ENCODE measurements around the gene TMEM204. TPM values are rescaled to one million over a fixed set of nuclear protein-coding genes. Genes with fewer than 3 reads are reported as not detected.

The TMEM204 gene
- total RNA-seq, 1 donor from 2014 or later: 0.18 TPM

DNA sequence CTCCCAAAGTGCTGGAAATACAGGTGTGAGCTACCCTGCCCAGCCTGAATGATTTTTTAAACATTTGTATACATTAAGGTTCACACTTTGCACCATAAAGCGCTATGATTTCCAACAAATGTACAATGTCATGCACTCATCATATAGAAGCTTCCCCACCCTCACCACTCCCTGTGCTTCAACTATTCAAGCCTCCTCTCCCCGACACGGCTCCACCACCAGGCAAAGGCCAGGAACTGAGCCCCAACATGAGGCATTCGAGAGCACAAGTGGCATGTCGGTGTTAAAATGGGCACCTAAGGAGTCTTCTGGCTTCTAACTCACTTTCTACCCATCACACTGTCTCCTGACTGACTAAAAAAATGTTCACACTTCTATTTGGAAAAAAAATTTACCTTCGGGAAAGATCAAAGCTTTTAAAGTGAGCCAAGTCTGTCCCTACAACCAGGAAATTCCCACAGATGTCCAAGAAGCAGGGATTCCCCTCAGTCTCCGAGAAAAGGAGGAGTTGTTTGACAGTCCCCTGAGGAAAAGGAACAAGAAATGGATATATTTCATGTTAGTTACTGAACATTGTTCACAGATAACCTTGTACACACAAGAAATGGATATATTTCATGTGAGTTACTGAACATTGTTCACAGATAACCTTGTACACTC lies 37.7 kb downstream of the TMEM204 start:
- DNase-seq: no peak
- ChIA-PET POLR2A (no interaction called here), CTCF (no interaction called here)
- TF ChIP-seq, protein P1, sequence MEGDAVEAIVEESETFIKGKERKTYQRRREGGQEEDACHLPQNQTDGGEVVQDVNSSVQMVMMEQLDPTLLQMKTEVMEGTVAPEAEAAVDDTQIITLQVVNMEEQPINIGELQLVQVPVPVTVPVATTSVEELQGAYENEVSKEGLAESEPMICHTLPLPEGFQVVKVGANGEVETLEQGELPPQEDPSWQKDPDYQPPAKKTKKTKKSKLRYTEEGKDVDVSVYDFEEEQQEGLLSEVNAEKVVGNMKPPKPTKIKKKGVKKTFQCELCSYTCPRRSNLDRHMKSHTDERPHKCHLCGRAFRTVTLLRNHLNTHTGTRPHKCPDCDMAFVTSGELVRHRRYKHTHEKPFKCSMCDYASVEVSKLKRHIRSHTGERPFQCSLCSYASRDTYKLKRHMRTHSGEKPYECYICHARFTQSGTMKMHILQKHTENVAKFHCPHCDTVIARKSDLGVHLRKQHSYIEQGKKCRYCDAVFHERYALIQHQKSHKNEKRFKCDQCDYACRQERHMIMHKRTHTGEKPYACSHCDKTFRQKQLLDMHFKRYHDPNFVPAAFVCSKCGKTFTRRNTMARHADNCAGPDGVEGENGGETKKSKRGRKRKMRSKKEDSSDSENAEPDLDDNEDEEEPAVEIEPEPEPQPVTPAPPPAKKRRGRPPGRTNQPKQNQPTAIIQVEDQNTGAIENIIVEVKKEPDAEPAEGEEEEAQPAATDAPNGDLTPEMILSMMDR (IDR thresholded peaks at IDR 0.05): no peak
- H3K27ac Mint-ChIP-seq: no peak overlapping the region
- H3K4me1 Mint-ChIP-seq: no peaks in the 10 kb centered on the region
- H3K4me3 Mint-ChIP-seq: no peak overlapping the region
- no peaks in the 10 kb centered on the region for H3K9me3 Mint-ChIP-seq
- intact Hi-C loops (cut with micrococcal nuclease): no loop called here
- no peak for ATAC-seq (ENCODE audit: low read depth)
- no peaks in the 10 kb centered on the region for H3K27me3 Mint-ChIP-seq
- H3K36me3 Mint-ChIP-seq (ENCODE audit: low read depth): peaks cover 2% of the 10 kb centered on the region

DNA sequence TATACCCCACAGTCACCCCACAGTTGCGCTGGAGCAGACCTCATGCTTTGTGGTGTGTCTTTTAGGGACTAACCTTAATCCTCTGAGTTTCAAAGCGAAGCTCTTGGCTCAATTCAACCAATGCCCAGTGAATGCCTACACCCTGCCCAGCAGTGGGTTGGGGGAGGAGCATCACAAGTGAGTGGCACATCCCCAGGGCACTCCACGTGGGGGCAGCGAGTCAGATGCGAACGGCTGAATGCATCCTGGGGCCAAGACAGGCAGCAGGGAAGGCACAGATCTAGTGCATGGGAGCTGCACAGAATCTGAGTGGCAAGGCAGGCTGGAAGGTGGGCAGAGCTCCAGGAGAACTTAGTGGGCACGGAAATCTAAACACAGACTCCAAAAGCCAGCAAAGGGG lies 39.2 kb downstream of the TMEM204 start:
- Mint-ChIP-seq H3K9me3 (no peaks in the 10 kb centered on the region), H3K4me1 (no peaks in the 10 kb centered on the region), H3K36me3 (ENCODE audit: low read depth) (peaks cover 2% of the 10 kb centered on the region), H3K27me3 (no peaks in the 10 kb centered on the region), H3K4me3 (no peak overlapping the region), H3K27ac (no peak overlapping the region)
- ChIA-PET CTCF (interaction anchor here (0.8 kb wide), 1 partner anchor 144 kb away, joined by 3 read pairs; no protein-coding TSS in a partner anchor), POLR2A (no interaction called here)
- TF ChIP-seq, protein P1 (IDR thresholded peaks at IDR 0.05): no peak
- DNase-seq (no peak), ATAC-seq (ENCODE audit: low read depth) (no peak)
- intact Hi-C loops (cut with micrococcal nuclease): no loop called here

DNA sequence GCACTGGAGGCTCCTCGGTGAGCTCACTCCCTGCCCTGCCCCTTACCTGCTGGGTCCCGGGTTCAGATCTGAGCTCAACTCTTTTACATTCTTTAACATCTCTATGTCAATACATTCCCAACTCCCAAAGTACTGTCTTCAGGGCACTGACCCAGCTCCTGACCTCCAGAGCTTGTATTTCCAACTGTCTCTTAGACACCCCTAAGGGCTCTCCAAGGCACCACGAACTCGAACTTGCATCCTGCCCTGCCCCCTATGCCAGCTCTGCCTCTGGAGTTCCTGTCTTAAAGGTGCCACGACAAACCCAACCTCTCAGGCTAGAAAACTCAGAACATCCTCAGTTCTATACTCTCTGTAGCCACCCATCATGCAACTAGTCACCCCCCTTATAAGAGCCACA lies 39.8 kb downstream of the TMEM204 start:
- Mint-ChIP-seq H3K36me3 (ENCODE audit: low read depth) (peaks cover 2% of the 10 kb centered on the region), H3K4me3 (no peak overlapping the region), H3K4me1 (no peaks in the 10 kb centered on the region), H3K27ac (no peak overlapping the region), H3K9me3 (no peaks in the 10 kb centered on the region), H3K27me3 (no peaks in the 10 kb centered on the region)
- ChIA-PET POLR2A (no interaction called here), CTCF (interaction anchor here (0.8 kb wide), 1 partner anchor 144 kb away, joined by 3 read pairs; no protein-coding TSS in a partner anchor)
- ATAC-seq (ENCODE audit: low read depth) (no peak), DNase-seq (no peak)
- intact Hi-C loops (cut with micrococcal nuclease): no loop called here
- TF ChIP-seq, protein P1 (IDR thresholded peaks at IDR 0.05): no peak

DNA sequence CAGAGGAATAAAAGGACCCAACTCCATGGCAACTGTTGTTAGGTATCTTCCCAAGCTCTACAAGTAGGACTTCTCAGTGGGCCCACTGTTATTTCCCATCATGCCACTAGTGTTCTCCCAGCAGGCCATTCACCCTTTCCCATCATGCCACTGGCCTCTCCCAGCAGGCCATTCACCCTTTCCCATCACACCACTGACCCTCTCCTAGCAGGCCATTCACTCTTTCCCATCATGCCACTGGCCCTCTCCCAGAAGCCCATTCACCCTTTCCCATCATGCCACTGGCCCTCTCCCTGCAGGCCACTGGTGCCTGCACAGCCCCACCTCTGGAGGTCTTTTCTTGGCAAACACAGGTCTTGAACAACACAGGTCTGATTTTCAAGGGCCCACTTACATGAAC lies 42.1 kb downstream of the TMEM204 start:
- Mint-ChIP-seq H3K27ac (no peak overlapping the region), H3K4me1 (no peaks in the 10 kb centered on the region), H3K9me3 (no peaks in the 10 kb centered on the region), H3K4me3 (no peak overlapping the region), H3K36me3 (ENCODE audit: low read depth) (peaks cover 2% of the 10 kb centered on the region), H3K27me3 (no peaks in the 10 kb centered on the region)
- TF ChIP-seq, protein P1 (IDR thresholded peaks at IDR 0.05): no peak
- POLR2A ChIA-PET: no interaction called here
- DNase-seq: no peak
- CTCF ChIA-PET: no interaction called here
- intact Hi-C loops (cut with micrococcal nuclease): no loop called here
- ATAC-seq (ENCODE audit: low read depth): no peak

DNA sequence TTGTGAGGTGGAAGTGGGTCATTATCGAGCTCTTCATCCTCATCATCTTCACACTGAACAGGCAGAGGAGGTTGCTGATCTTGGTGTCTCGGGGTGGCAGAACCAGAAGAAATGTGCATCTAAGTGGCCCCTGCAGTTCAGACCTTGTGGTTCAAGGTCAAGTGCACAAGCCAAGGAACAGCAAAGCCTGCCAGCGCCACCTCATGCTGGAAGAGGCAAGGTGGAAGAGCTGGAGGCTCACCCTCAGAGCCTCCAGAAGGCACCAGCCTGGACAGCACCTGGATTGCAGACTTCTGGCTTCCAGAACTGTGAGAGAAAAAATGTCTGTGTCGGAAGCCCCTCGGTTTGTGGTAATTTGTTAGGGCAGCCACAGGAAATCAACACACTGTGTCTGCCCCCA lies 45.7 kb downstream of the TMEM204 start:
- ChIA-PET POLR2A (no interaction called here), CTCF (interaction anchor here (1.6 kb wide), 1 partner anchor 216 kb away, joined by 4 read pairs; no protein-coding TSS in a partner anchor)
- ATAC-seq (ENCODE audit: low read depth) (no peak), DNase-seq (no peak)
- Mint-ChIP-seq H3K4me1 (no peaks in the 10 kb centered on the region), H3K27me3 (no peaks in the 10 kb centered on the region), H3K27ac (no peak overlapping the region), H3K4me3 (no peak overlapping the region), H3K9me3 (peaks cover 2% of the 10 kb centered on the region), H3K36me3 (ENCODE audit: low read depth) (no peaks in the 10 kb centered on the region)
- TF ChIP-seq, protein P1 (IDR thresholded peaks at IDR 0.05): no peak
- intact Hi-C loops (cut with micrococcal nuclease): no loop called here
